ENCODE measurements around the gene TSPY4.
"Not testable (repeated sequence)": the region's sequence is repeated elsewhere in the genome, so short reads cannot be mapped to it uniquely, and the experiment has no call there.

The TSPY4 gene

GRCh38 chrY:9337164-9337563, at the start of gene TSPY4:
TSPY4 (plus strand) TSS chrY:9337464; CDS start chrY:9337510, 46 bp downstream.
- DNase-seq, result not testable (repeated sequence)

- no peak for DNase-seq
Measured at GRCh38 chrY:9320996-9321395, 16.3 kb upstream of the TSPY4 start.

GRCh38 chrY:9357497-9357896, 20.2 kb downstream of the TSPY4 start, which contains the start of gene TSPY8:
TSPY8 (plus strand) TSS chrY:9357797; CDS start chrY:9357843, 46 bp downstream.
- DNase-seq, result not testable (repeated sequence)
